B cell (primary cell): Measurements from ENCODE around the gene CREBBP. TPM values are rescaled to one million over a fixed set of nuclear protein-coding genes. Genes with fewer than 3 reads are reported as not detected.

Experiments used
- ATAC-seq: fragments of 200-7000 bp; cut with Tn5 transposase; one replicate; pipeline ENCODE4 v1.10.0; 2021; ENCODE audit warnings: low read depth, mild to moderate bottlenecking, moderate number of reproducible peaks, moderate library complexity
- CTCF ChIA-PET: fragments of 350-600 bp; sonication (Branson Sonifier 250); formaldehyde crosslinking; loops from one replicate; lab custom pipeline; 2021; ENCODE audit warnings: antibody characterized with exemption, inconsistent platforms; lab: Charles Lee
- POLR2A ChIA-PET: fragments of 350-600 bp; sonication (Branson Sonifier 250); formaldehyde crosslinking; loops from one replicate; lab custom pipeline; 2021; ENCODE audit warnings: antibody characterized with exemption; lab: Charles Lee
- DNase-seq: peaks from one replicate; pipeline ENCODE4 v3.0.0; 2013
- H2AFZ ChIP-seq: 2 replicates; pipeline ENCODE4 v1.6.1; 2012; ENCODE audit warnings: mild to moderate bottlenecking, low read depth, low read length; ENCODE audit not compliant: insufficient read depth, poor library complexity, severe bottlenecking
- H3K27ac ChIP-seq, 2 donors: 1 replicate in 1 of 2; 2 replicates in 1 of 2; pipeline ENCODE4 v1.5.1; 2012 to 2013; ENCODE audit warnings: low read length in 2 of 2, mild to moderate bottlenecking in 2 of 2, moderate library complexity in 1 of 2
- H3K27me3 ChIP-seq, 4 experiments: fragments of 200-600 bp in 1 of 4; sonication (generic) in 1 of 4; replicated peaks in 1 of 4; 1 replicate in 2 of 4; 2 replicates in 2 of 4; pipeline versions ENCODE4 v1.6.1 to v1.7.0; 2013 to 2016; ENCODE audit warnings: low read length in 3 of 4, mild to moderate bottlenecking in 2 of 4, mixed read lengths in 1 of 4, moderate library complexity in 1 of 4; ENCODE audit not compliant: insufficient read depth in 4 of 4, control insufficient read depth in 3 of 4; ENCODE audit errors: control extremely low read depth in 1 of 4
- H3K36me3 ChIP-seq, 2 experiments: replicated peaks in 1 of 2; 1 replicate in 1 of 2; 2 replicates in 1 of 2; pipeline versions ENCODE4 v1.6.1 to v1.7.1; 2013; ENCODE audit warnings: low read length in 1 of 2; ENCODE audit not compliant: insufficient read depth in 2 of 2, control insufficient read depth in 1 of 2; ENCODE audit errors: control extremely low read depth in 1 of 2, extremely low read depth in 1 of 2
- H3K4me1 ChIP-seq, 2 donors: fragments of 200-600 bp in 1 of 2; sonication (generic) in 1 of 2; 1 replicate in 1 of 2; 2 replicates in 1 of 2; pipeline versions ENCODE4 v1.5.1 to v1.6.1; 2013 to 2017; ENCODE audit warnings: low read length in 2 of 2; ENCODE audit not compliant: control insufficient read depth in 2 of 2, insufficient read depth in 2 of 2
- H3K4me2 ChIP-seq: replicated peaks from 2 replicates; pipeline ENCODE3; 2012; ENCODE audit warnings: mild to moderate bottlenecking, low read depth, low read length; ENCODE audit not compliant: poor library complexity, severe bottlenecking
- H3K4me3 ChIP-seq, 5 experiments: fragments of 200-600 bp in 1 of 5; sonication (generic) in 1 of 5; 1 replicate in 3 of 5; 2 replicates in 2 of 5; pipeline versions ENCODE4 v1.5.1 to v1.7.0; 2011 to 2016; ENCODE audit warnings: low read length in 4 of 5, mild to moderate bottlenecking in 4 of 5, low read depth in 2 of 5, control low read depth in 1 of 5, moderate library complexity in 1 of 5; ENCODE audit not compliant: insufficient read depth in 1 of 5; ENCODE audit errors: control extremely low read depth in 1 of 5, extremely low read depth in 1 of 5
- H3K79me2 ChIP-seq: fragments of 200-600 bp; sonication (generic); one replicate; pipeline ENCODE4 v1.6.0; 2016; ENCODE audit warnings: low read length; ENCODE audit not compliant: control insufficient read depth, insufficient read depth
- H3K9ac ChIP-seq: fragments of 200-600 bp; sonication (generic); 2 replicates; pipeline ENCODE4 v1.6.1; 2017; ENCODE audit warnings: mild to moderate bottlenecking, low read length, moderate library complexity
- H3K9me3 ChIP-seq, 3 donors: one replicate each; pipeline versions ENCODE4 v1.6.1 to v1.7.1; 2013; ENCODE audit warnings: low read length in 2 of 3; ENCODE audit not compliant: control insufficient read depth in 2 of 3, insufficient read depth in 1 of 3; ENCODE audit errors: control extremely low read depth in 1 of 3
- H4K20me1 ChIP-seq: 2 replicates; pipeline ENCODE4 v1.6.0; 2012; ENCODE audit warnings: mild to moderate bottlenecking, low read length; ENCODE audit not compliant: insufficient read depth, control insufficient read depth, poor library complexity, severe bottlenecking
- H3K27ac Mint-ChIP-seq: one replicate; pipeline ENCODE4 v1.8.0; 2021; ENCODE audit warnings: mixed read lengths
- H3K27me3 Mint-ChIP-seq: one replicate; pipeline ENCODE4 v1.8.0; 2021; ENCODE audit warnings: mixed read lengths
- H3K4me1 Mint-ChIP-seq: one replicate; pipeline ENCODE4 v1.8.0; 2021; ENCODE audit warnings: mixed read lengths
- H3K4me3 Mint-ChIP-seq: one replicate; pipeline ENCODE4 v1.8.0; 2021; ENCODE audit warnings: mixed read lengths
- H3K9me3 Mint-ChIP-seq: one replicate; pipeline ENCODE4 v1.8.0; 2022; ENCODE audit warnings: mixed read lengths; ENCODE audit not compliant: insufficient read depth
- CTCF ChIP-seq: fragments of 200-600 bp; IDR thresholded peaks from one replicate; pipeline ENCODE4 v1.8.0; 2022; ENCODE audit warnings: antibody characterized with exemption, mild to moderate bottlenecking
- EZH2 ChIP-seq: IDR thresholded peaks from 2 replicates; pipeline ENCODE4 v1.6.1; 2012; ENCODE audit warnings: borderline replicate concordance, low read depth, mild to moderate bottlenecking, moderate library complexity, low read length; ENCODE audit not compliant: insufficient read depth, poor library complexity, severe bottlenecking
- WGBS: methylation state at CpG from one replicate; pipeline ENCODE4 v1.1.5; 2013; ENCODE audit warnings: missing lambda C conversion rate; ENCODE audit not compliant: insufficient coverage; 5-methylcytosine and 5-hydroxymethylcytosine counted together
- intact Hi-C: fragments of 100-400 bp; cut with micrococcal nuclease; formaldehyde crosslinking; loops from one replicate; pipeline ENCODE4 v1.10.0; 2022
- polyA plus RNA-seq: library from polyadenylated mRNA; depleted of rRNA; stranded (reverse); fragments of >200 nt; gene quantifications from 2 replicates; pipeline ENCODE4 v1.2.3, GENCODE V29; 2012
- total RNA-seq, 2 donors: library from RNA; stranded (reverse); fragments of 120-200 nt in 1 of 2; gene quantifications; 1 replicate in 1 of 2; 2 replicates in 1 of 2; pipeline versions ENCODE4 v1.2.3 to v1.2.4, GENCODE V29; 2013 to 2022

CREBBP gene
- total and polyA plus RNA-seq, 2 donors (not counting 1 experiment from before 2014, with no cell fraction given): 27.6 to 206 TPM

- Histone ChIP-seq H3K27me3 (no peaks in the 10 kb centered on the region), H2AFZ (no peak overlapping the region), H3K9me3 (no peaks in the 10 kb centered on the region), H3K79me2 (peaks cover 34% of the 10 kb centered on the region), H4K20me1 (peaks cover 31% of the 10 kb centered on the region), H3K9ac (no peak overlapping the region), H3K36me3 (peaks cover 9 to 77% of the 10 kb centered on the region in 2 experiments), H3K4me2 (no peak overlapping the region), H3K27ac (no peak overlapping the region), H3K4me1 (no peaks in the 10 kb centered on the region), H3K4me3 (no peak overlapping the region)
- 82% methylated on average over 5 of the region's 6 CpGs for WGBS
- H3K4me3 Mint-ChIP-seq: no peak overlapping the region
- H3K27me3 Mint-ChIP-seq: no peaks in the 10 kb centered on the region
- ATAC-seq (no peak), DNase-seq (no peak)
- no peaks in the 10 kb centered on the region for H3K9me3 Mint-ChIP-seq
- TF ChIP-seq CTCF (no peak), EZH2 (no peak)
- ChIA-PET CTCF (no interaction called here), POLR2A (no interaction called here)
- no peak overlapping the region for H3K27ac Mint-ChIP-seq
- no peaks in the 10 kb centered on the region for H3K4me1 Mint-ChIP-seq
- intact Hi-C loops: no loop called here
Measured at GRCh38 chr16:3774819-3775218, 105.7 kb downstream of the CREBBP start.

GRCh38 chr16:3774156-3774767, 106.3 kb downstream of the CREBBP start:
- intact Hi-C loops: no loop called here
- Histone ChIP-seq H3K27ac (no peak overlapping the region), H4K20me1 (peaks cover 31% of the 10 kb centered on the region), H3K27me3 (no peaks in the 10 kb centered on the region), H3K4me2 (no peak overlapping the region), H3K4me3 (no peak overlapping the region), H3K36me3 (peaks cover 13 to 78% of the 10 kb centered on the region in 2 experiments), H3K4me1 (no peaks in the 10 kb centered on the region), H2AFZ (no peak overlapping the region), H3K9ac (no peak overlapping the region), H3K79me2 (peaks cover 39% of the 10 kb centered on the region), H3K9me3 (no peaks in the 10 kb centered on the region)
- Mint-ChIP-seq H3K27ac (no peak overlapping the region), H3K9me3 (no peaks in the 10 kb centered on the region), H3K4me1 (no peaks in the 10 kb centered on the region), H3K4me3 (no peak overlapping the region), H3K27me3 (no peaks in the 10 kb centered on the region)
- CTCF ChIA-PET: no interaction called here
- ATAC-seq (no peak), DNase-seq (no peak)
- TF ChIP-seq EZH2 (no peak), CTCF (no peak)
- WGBS: 100% methylated on average over 3 of the region's 6 CpGs
- POLR2A ChIA-PET: no interaction called here
